ENCODE data around the gene NIN.
A peak's percentile ranks its signal among the peaks of the same experiment; 100 is the strongest.
"Not testable (repeated sequence)": the region's sequence is repeated elsewhere in the genome, so short reads cannot be mapped to it uniquely, and the experiment has no call there.

The NIN gene

GRCh38 chr14:50837271-50837670 is 6.3 kb upstream of the NIN start:
- DNase-seq, result no peak

GRCh38 chr14:50836515-50836914 is 5.6 kb upstream of the NIN start:
- DNase-seq, result no peak

GRCh38 chr14:50835280-50835679 is 4.3 kb upstream of the NIN start:
- DNase-seq, result peak; percentile 32

GRCh38 chr14:50834802-50835276 is 3.9 kb upstream of the NIN start:
- no peak for DNase-seq

- DNase-seq, result peak; percentile 5
These were observed 2.1 kb upstream of the NIN start for GRCh38 chr14:50832935-50833630.

- no peak for DNase-seq
These were observed 785 bp upstream of the NIN start for GRCh38 chr14:50831726-50832168.

- peak; percentile 65 for DNase-seq
These were observed 674 bp downstream of the NIN start for GRCh38 chr14:50830044-50830931.

GRCh38 chr14:50829489-50830043 is 1.4 kb downstream of the NIN start:
- no peak for DNase-seq

GRCh38 chr14:50828721-50829488 is 2.1 kb downstream of the NIN start:
- no peak for DNase-seq

- no peak for DNase-seq
These were observed 4.3 kb downstream of the NIN start for GRCh38 chr14:50826681-50827080.

GRCh38 chr14:50825307-50825706 is 5.7 kb downstream of the NIN start:
- no peak for DNase-seq

- DNase-seq, result no peak
These were observed 7.0 kb downstream of the NIN start for GRCh38 chr14:50823762-50824636.

GRCh38 chr14:50823051-50823761 is 7.8 kb downstream of the NIN start:
- DNase-seq, result no peak

- no peak for DNase-seq
These were observed 8.4 kb downstream of the NIN start for GRCh38 chr14:50822501-50823042.

GRCh38 chr14:50821510-50822464 is 9.2 kb downstream of the NIN start:
- DNase-seq, result no peak

- no peak for DNase-seq
These were observed 10.0 kb downstream of the NIN start for GRCh38 chr14:50820786-50821509.

- DNase-seq, result not testable (repeated sequence)
These were observed 11.7 kb downstream of the NIN start for GRCh38 chr14:50819303-50819702.

- no peak for DNase-seq
These were observed 14.4 kb downstream of the NIN start for GRCh38 chr14:50816395-50817047.

All from DMS53 (cell line).